Calu3 (cell line): ENCODE measurements around the gene ASB2. TPM values are rescaled to one million over a fixed set of nuclear protein-coding genes. Genes with fewer than 3 reads are reported as not detected.

Experiments used
- BruUV-seq: library from RNA; stranded (reverse); fragments of 400-500 nt; replicated peaks from 2 replicates; lab custom pipeline; 2021; lab: Mats Ljungman, UMichigan
- CTCF ChIA-PET: fragments of 300-600 bp; sonication (Branson Sonifier 250); formaldehyde crosslinking; loops from one replicate; lab custom pipeline; 2022; ENCODE audit warnings: antibody characterized with exemption; lab: Charles Lee
- DNase-seq: peaks from one replicate; pipeline ENCODE4 v3.0.0; 2022
- H3K27ac Mint-ChIP-seq: one replicate; pipeline ENCODE4 v1.8.0; 2022; ENCODE audit warnings: mixed read lengths; ENCODE audit not compliant: unreplicated experiment
- H3K27me3 Mint-ChIP-seq: one replicate; pipeline ENCODE4 v1.8.0; 2022; ENCODE audit warnings: mixed read lengths; ENCODE audit not compliant: unreplicated experiment
- H3K36me3 Mint-ChIP-seq: one replicate; pipeline ENCODE4 v1.8.0; 2022; ENCODE audit warnings: mild to moderate bottlenecking, moderate library complexity, mixed read lengths; ENCODE audit not compliant: insufficient read depth, unreplicated experiment
- H3K4me1 Mint-ChIP-seq: one replicate; pipeline ENCODE4 v1.8.0; 2022; ENCODE audit warnings: mild to moderate bottlenecking, low read depth, mixed read lengths; ENCODE audit not compliant: unreplicated experiment
- H3K4me3 Mint-ChIP-seq: one replicate; pipeline ENCODE4 v1.8.0; 2022; ENCODE audit warnings: mild to moderate bottlenecking, low read depth, moderate library complexity, mixed read lengths; ENCODE audit not compliant: unreplicated experiment
- H3K9me3 Mint-ChIP-seq: one replicate; pipeline ENCODE4 v1.8.0; 2022; ENCODE audit warnings: low read depth, mixed read lengths; ENCODE audit not compliant: unreplicated experiment
- CTCF ChIP-seq: fragments of 200-600 bp; IDR thresholded peaks from one replicate; pipeline ENCODE4 v1.8.0; 2022; ENCODE audit warnings: antibody characterized with exemption; ENCODE audit not compliant: unreplicated experiment
- intact Hi-C: fragments of 100-400 bp; cut with micrococcal nuclease; formaldehyde crosslinking; loops from one replicate; pipeline ENCODE4 v1.10.0; 2022; ENCODE audit not compliant: unreplicated experiment
- total RNA-seq: library from RNA; stranded (reverse); gene quantifications from 2 replicates; pipeline ENCODE4 v1.2.3, GENCODE V29; 2022

Gene ASB2
- total RNA-seq, 1 experiment from 2014 or later = 0.19 TPM

GRCh38 chr14:93953263-93953662, 23.1 kb downstream of the ASB2 start:
- Mint-ChIP-seq H3K27ac (no peak overlapping the region), H3K27me3 (no peaks in the 10 kb centered on the region), H3K9me3 (no peaks in the 10 kb centered on the region), H3K36me3 (no peaks in the 10 kb centered on the region), H3K4me1 (peaks cover 20% of the 10 kb centered on the region), H3K4me3 (no peak overlapping the region)
- DNase-seq = no peak
- no peak for TF ChIP-seq CTCF
- no TSS peak for BruUV-seq
- CTCF ChIA-PET = no interaction called here
- intact Hi-C loops = no loop called here

GRCh38 chr14:93952829-93953228, 23.5 kb downstream of the ASB2 start:
- Mint-ChIP-seq H3K27ac (no peak overlapping the region), H3K27me3 (no peaks in the 10 kb centered on the region), H3K4me1 (peaks cover 16% of the 10 kb centered on the region), H3K9me3 (no peaks in the 10 kb centered on the region), H3K36me3 (no peaks in the 10 kb centered on the region), H3K4me3 (no peak overlapping the region)
- no TSS peak for BruUV-seq
- TF ChIP-seq CTCF = no peak
- CTCF ChIA-PET = interaction anchor here (0.8 kb wide), 1 partner anchor 18 kb away, joined by 4 read pairs; no protein-coding TSS in a partner anchor
- intact Hi-C loops = no loop called here
- DNase-seq = no peak

- Mint-ChIP-seq H3K27me3 (no peaks in the 10 kb centered on the region), H3K36me3 (no peaks in the 10 kb centered on the region), H3K9me3 (no peaks in the 10 kb centered on the region), H3K4me1 (peaks cover 9% of the 10 kb centered on the region), H3K27ac (no peak overlapping the region), H3K4me3 (no peak overlapping the region)
- no peak for DNase-seq
- intact Hi-C loops = no loop called here
- CTCF ChIA-PET = interaction anchor here (0.8 kb wide), 1 partner anchor 19 kb away, joined by 4 read pairs; no protein-coding TSS in a partner anchor
- BruUV-seq = no TSS peak
- TF ChIP-seq CTCF = no peak
Observed at GRCh38 chr14:93951635-93952540, 24.5 kb downstream of the ASB2 start.

GRCh38 chr14:93950948-93951634, 25.3 kb downstream of the ASB2 start:
- CTCF ChIA-PET = no interaction called here
- no peak overlapping the region for H3K4me3 Mint-ChIP-seq
- intact Hi-C loops = no loop called here
- no TSS peak for BruUV-seq
- H3K4me1 Mint-ChIP-seq = peaks cover 10% of the 10 kb centered on the region
- no peak for TF ChIP-seq CTCF
- no peaks in the 10 kb centered on the region for H3K9me3 Mint-ChIP-seq
- no peaks in the 10 kb centered on the region for H3K27me3 Mint-ChIP-seq
- no peak overlapping the region for H3K27ac Mint-ChIP-seq
- no peaks in the 10 kb centered on the region for H3K36me3 Mint-ChIP-seq
- DNase-seq = no peak
